Endothelial cell of umbilical vein (primary cell): ENCODE data around the gene BTG1. TPM values are rescaled to one million over a fixed set of nuclear protein-coding genes. Genes with fewer than 3 reads are reported as not detected.

Experiments used
- BruUV-seq: library from RNA; stranded (reverse); fragments of 400-500 nt; replicated peaks from 2 replicates; lab custom pipeline; 2021; lab: Mats Ljungman, UMichigan
- CTCF ChIA-PET: fragments of 300-600, 350-600 bp; sonication (Branson Sonifier 250); formaldehyde crosslinking; loops from one replicate; lab custom pipeline; 2021; ENCODE audit warnings: antibody characterized with exemption, inconsistent platforms; lab: Charles Lee
- POLR2A ChIA-PET: fragments of 300-600, 350-600 bp; sonication (Branson Sonifier 250); formaldehyde crosslinking; loops from one replicate; lab custom pipeline; 2021; ENCODE audit warnings: antibody characterized with exemption, inconsistent platforms; lab: Charles Lee
- DNase-seq: peaks from one replicate; pipeline ENCODE4 v3.0.0-alpha.2; 2011; ENCODE audit warnings: low read depth, low spot score
- FAIRE-seq: peaks from 2 replicates; lab custom pipeline; 2011; peaks lifted over from hg19 to GRCh38; lab: Jason Lieb, UNC
- H2AFZ ChIP-seq: 2 replicates; pipeline ENCODE4 v1.6.0; 2012; ENCODE audit warnings: low read depth, low read length, control low read depth, inconsistent platforms
- H3K27ac ChIP-seq: 2 replicates; pipeline ENCODE4 v1.5.1; 2011; ENCODE audit warnings: low read depth, mild to moderate bottlenecking, control low read depth, low read length, moderate library complexity; ENCODE audit not compliant: insufficient read depth
- H3K27me3 ChIP-seq, 2 experiments: 2 replicates each; pipeline versions ENCODE4 v1.6.0 to v1.6.1; 2011; ENCODE audit warnings: low read length in 2 of 2, mixed read lengths in 1 of 2; ENCODE audit not compliant: control insufficient read depth in 2 of 2, insufficient read depth in 2 of 2
- H3K36me3 ChIP-seq, 2 experiments: 2 replicates in 1 of 2; 3 replicates in 1 of 2; pipeline ENCODE4 v1.5.1; 2011; ENCODE audit warnings: low read length in 2 of 2, mild to moderate bottlenecking in 1 of 2, moderate library complexity in 1 of 2; ENCODE audit not compliant: control insufficient read depth in 2 of 2, insufficient read depth in 2 of 2; ENCODE audit errors: extremely low read depth in 1 of 2
- H3K4me1 ChIP-seq: 3 replicates; pipeline ENCODE4 v1.5.1; 2011; ENCODE audit warnings: mild to moderate bottlenecking, low read length; ENCODE audit not compliant: control insufficient read depth, insufficient read depth; ENCODE audit errors: extremely low read depth
- H3K4me2 ChIP-seq: 2 replicates; pipeline ENCODE4 v1.6.1; 2011; ENCODE audit warnings: low read length, control low read depth, mixed read lengths; ENCODE audit not compliant: insufficient read depth
- H3K4me3 ChIP-seq, 3 experiments: fragments of 200-600 bp in 1 of 3; sonication (generic), shearing (Covaris generic) in 1 of 3; replicated peaks in 1 of 3; 2 replicates each; pipeline ENCODE4 v1.5.1; 2011 to 2016; ENCODE audit warnings: control low read depth in 3 of 3, low read length in 3 of 3, mild to moderate bottlenecking in 2 of 3, inconsistent platforms in 1 of 3, low read depth in 1 of 3, moderate library complexity in 1 of 3; ENCODE audit not compliant: insufficient read depth in 1 of 3
- H3K79me2 ChIP-seq: 2 replicates; pipeline ENCODE4 v1.6.0; 2012; ENCODE audit warnings: low read length, inconsistent platforms; ENCODE audit not compliant: control insufficient read depth, insufficient read depth
- H3K9ac ChIP-seq: replicated peaks from 2 replicates; pipeline ENCODE3; 2011; ENCODE audit warnings: low read length, control low read depth; ENCODE audit not compliant: insufficient read depth; ENCODE audit errors: extremely low read depth
- H3K9me1 ChIP-seq: replicated peaks from 3 replicates; pipeline ENCODE4 v1.6.0; 2011; ENCODE audit warnings: mild to moderate bottlenecking, low read length; ENCODE audit not compliant: control insufficient read depth, insufficient read depth; ENCODE audit errors: extremely low read depth
- H3K9me3 ChIP-seq: replicated peaks from 2 replicates; pipeline ENCODE4 v1.5.1; 2012; ENCODE audit warnings: low read length, inconsistent platforms; ENCODE audit not compliant: control insufficient read depth, insufficient read depth
- H4K20me1 ChIP-seq: replicated peaks from 2 replicates; pipeline ENCODE3; 2011; ENCODE audit warnings: mild to moderate bottlenecking, low read length; ENCODE audit not compliant: control insufficient read depth, insufficient read depth; ENCODE audit errors: extremely low read depth
- EZH2 ChIP-seq: IDR thresholded peaks from 2 replicates; pipeline ENCODE4 v1.6.1; 2012; ENCODE audit warnings: borderline replicate concordance, low read depth, mild to moderate bottlenecking, moderate library complexity, low read length, inconsistent platforms; ENCODE audit not compliant: severe bottlenecking
- FOS ChIP-seq: IDR thresholded peaks from 2 replicates; pipeline ENCODE4 v1.6.1; 2011; ENCODE audit warnings: mild to moderate bottlenecking, low read length, moderate library complexity, borderline replicate concordance; ENCODE audit not compliant: insufficient read depth
- GATA2 ChIP-seq: IDR thresholded peaks from 2 replicates; pipeline ENCODE4 v1.7.0; 2011; ENCODE audit warnings: low read depth, mild to moderate bottlenecking, moderate library complexity, mixed read lengths, low read length; ENCODE audit not compliant: insufficient read length, insufficient read depth
- JUN ChIP-seq: IDR thresholded peaks from 2 replicates; pipeline ENCODE4 v1.6.1; 2011; ENCODE audit warnings: borderline replicate concordance, low read depth; ENCODE audit not compliant: insufficient read length, insufficient read depth
- MYC ChIP-seq: IDR thresholded peaks from one replicate; pipeline ENCODE4 v1.6.1; 2011; ENCODE audit warnings: mild to moderate bottlenecking, low read depth, low read length
- POLR2A ChIP-seq: IDR thresholded peaks from 2 replicates; pipeline ENCODE4 v1.6.1; 2012; ENCODE audit warnings: low read depth, mild to moderate bottlenecking, control low read depth, low read length
- POLR2AphosphoS5 ChIP-seq: IDR thresholded peaks from 2 replicates; pipeline ENCODE4 v1.6.1; 2012; ENCODE audit warnings: low read depth, mild to moderate bottlenecking, control low read depth, low read length, moderate library complexity; ENCODE audit not compliant: insufficient read depth
- dilution Hi-C: fragments of 300-500 bp; cut with MboI; formaldehyde crosslinking; loops from one replicate; pipeline ENCODE4 v1.15.0; 2019; ENCODE audit warnings: low sequenced_read_pairs; ENCODE audit not compliant: extremely low pct_ligation_motif_present
- intact Hi-C: fragments of 100-400 bp; cut with micrococcal nuclease; formaldehyde crosslinking; loops from one replicate; pipeline ENCODE4 v1.10.0; 2022
- polyA plus RNA-seq, 4 experiments: library from polyadenylated mRNA; depleted of rRNA in 3 of 4; stranded (reverse) in 3 of 4; unstranded in 1 of 4; fragments of >200 nt; gene quantifications; 2 replicates each; pipeline versions ENCODE4 v1.2.1 to v1.2.3, GENCODE V29; 2011 to 2012; ENCODE audit warnings: missing spikeins in 1 of 4
- total RNA-seq: library from RNA; stranded (reverse); gene quantifications from 2 replicates; pipeline ENCODE4 v1.2.3, GENCODE V29; 2021
- TF ChIP-seq, protein P1 (sequence below), 2 donors: IDR thresholded peaks; 1 replicate in 1 of 2; 2 replicates in 1 of 2; pipeline ENCODE4 v1.5.1; 2011; ENCODE audit warnings: low read length in 2 of 2, mild to moderate bottlenecking in 2 of 2, moderate library complexity in 2 of 2, control low read depth in 1 of 2, inconsistent platforms in 1 of 2, low read depth in 1 of 2; ENCODE audit not compliant: insufficient read depth in 1 of 2; ENCODE audit errors: extremely low read depth in 1 of 2
- TF ChIP-seq, protein P2 (sequence below): IDR thresholded peaks from 2 replicates; pipeline ENCODE4 v1.6.1; 2011; ENCODE audit not compliant: insufficient read depth, insufficient read length

The BTG1 gene
- total and polyA plus RNA-seq, 2 donors (not counting 3 experiments of a cell fraction or from before 2014, with no cell fraction given), result 42.8 to 104 TPM

DNA sequence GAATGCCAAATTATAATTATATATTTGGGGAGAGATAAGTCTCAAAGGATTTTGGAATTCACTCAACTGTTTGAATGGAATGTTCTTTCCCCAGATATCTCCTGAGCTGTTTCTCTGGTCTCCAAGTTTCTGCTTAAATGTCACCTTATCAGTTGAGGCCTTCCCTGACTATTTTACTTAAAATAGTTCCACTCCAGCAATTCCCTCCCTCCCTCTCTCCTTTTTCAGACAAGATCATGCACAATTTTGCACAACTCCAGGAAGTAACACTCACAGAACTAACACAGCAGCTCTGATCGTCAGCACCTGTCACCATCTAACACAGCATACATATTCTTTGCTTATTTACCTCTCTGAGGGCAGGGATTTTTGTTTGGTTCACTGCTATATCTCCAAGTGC lies 12.5 kb downstream of the BTG1 start:
- Histone ChIP-seq H3K4me2 (no peak overlapping the region), H3K79me2 (peaks cover 72% of the 10 kb centered on the region), H3K4me3 (no peak overlapping the region), H3K27me3 (no peaks in the 10 kb centered on the region), H3K9me1 (no peaks in the 10 kb centered on the region), H4K20me1 (no peaks in the 10 kb centered on the region), H3K4me1 (peaks cover 38% of the 10 kb centered on the region), H2AFZ (no peak overlapping the region), H3K9me3 (no peaks in the 10 kb centered on the region), H3K9ac (no peak overlapping the region), H3K36me3 (no peaks in the 10 kb centered on the region), H3K27ac (no peak overlapping the region)
- dilution Hi-C loops, result no loop called here
- intact Hi-C loops, result no loop called here
- FAIRE-seq, result no peak
- CTCF ChIA-PET, result interaction anchor here (1.4 to 2.8 kb wide), 6 partner anchors 9 to 751 kb away, joined by 4 to 17 read pairs (median 10); partner anchors contain the start of gene BTG1
- BruUV-seq, result no TSS peak
- DNase-seq, result no peak
- TF ChIP-seq POLR2A (no peak), MYC (no peak), EZH2 (no peak), JUN (no peak), POLR2AphosphoS5 (no peak), GATA2 (no peak), FOS (no peak)
- TF ChIP-seq, protein P1, sequence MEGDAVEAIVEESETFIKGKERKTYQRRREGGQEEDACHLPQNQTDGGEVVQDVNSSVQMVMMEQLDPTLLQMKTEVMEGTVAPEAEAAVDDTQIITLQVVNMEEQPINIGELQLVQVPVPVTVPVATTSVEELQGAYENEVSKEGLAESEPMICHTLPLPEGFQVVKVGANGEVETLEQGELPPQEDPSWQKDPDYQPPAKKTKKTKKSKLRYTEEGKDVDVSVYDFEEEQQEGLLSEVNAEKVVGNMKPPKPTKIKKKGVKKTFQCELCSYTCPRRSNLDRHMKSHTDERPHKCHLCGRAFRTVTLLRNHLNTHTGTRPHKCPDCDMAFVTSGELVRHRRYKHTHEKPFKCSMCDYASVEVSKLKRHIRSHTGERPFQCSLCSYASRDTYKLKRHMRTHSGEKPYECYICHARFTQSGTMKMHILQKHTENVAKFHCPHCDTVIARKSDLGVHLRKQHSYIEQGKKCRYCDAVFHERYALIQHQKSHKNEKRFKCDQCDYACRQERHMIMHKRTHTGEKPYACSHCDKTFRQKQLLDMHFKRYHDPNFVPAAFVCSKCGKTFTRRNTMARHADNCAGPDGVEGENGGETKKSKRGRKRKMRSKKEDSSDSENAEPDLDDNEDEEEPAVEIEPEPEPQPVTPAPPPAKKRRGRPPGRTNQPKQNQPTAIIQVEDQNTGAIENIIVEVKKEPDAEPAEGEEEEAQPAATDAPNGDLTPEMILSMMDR (IDR thresholded peaks at IDR 0.05; ENCODE audit: extremely low read depth in 1 of 2, insufficient read depth in 1 of 2, low read depth in 1 of 2, low read length in 2 of 2), result no peak
- TF ChIP-seq, protein P2, sequence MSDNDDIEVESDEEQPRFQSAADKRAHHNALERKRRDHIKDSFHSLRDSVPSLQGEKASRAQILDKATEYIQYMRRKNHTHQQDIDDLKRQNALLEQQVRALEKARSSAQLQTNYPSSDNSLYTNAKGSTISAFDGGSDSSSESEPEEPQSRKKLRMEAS, result no peak
- POLR2A ChIA-PET, result interaction anchor here (6.0 kb wide), 1 partner anchor 12 kb away, joined by 55 read pairs; the partner anchor contains the start of gene BTG1
